ENCODE measurements around the gene GGCX. TPM values are rescaled to one million over a fixed set of nuclear protein-coding genes. Genes with fewer than 3 reads are reported as not detected.
"Not testable (repeated sequence)": the region's sequence is repeated elsewhere in the genome, so short reads cannot be mapped to it uniquely, and the experiment has no call there.

The GGCX gene
- total and polyA plus RNA-seq, 3 experiments from 2014 or later = 15.7 to 23.3 (median 22.3) TPM

DNA sequence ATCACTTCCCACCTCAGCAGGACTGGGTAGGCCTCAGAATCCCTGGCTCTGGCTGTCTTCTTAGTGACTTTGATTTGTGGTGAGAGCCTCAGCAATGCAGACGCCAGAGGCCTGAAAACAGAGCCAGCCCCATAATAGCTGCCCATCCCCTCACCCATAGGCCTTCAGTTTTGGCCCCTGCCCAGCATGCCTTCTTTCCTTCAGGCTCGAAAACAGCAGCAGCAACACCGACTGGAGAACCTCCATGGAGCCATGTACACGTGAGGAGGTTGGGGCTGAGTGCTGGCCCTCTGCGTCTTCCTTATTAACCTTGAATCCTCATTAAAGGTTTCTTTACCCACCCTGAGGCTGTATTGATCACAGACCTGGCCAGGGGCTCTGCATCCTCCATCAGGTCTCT, 35.9 kb upstream of the GGCX start:
- DNase-seq = no peak
- Histone ChIP-seq H3K27me3 (ENCODE audit: insufficient read depth, low read length, poor library complexity, severe bottlenecking) (no peaks in the 10 kb centered on the region), H3K36me3 (ENCODE audit: insufficient read depth, low read length) (peaks cover 10% of the 10 kb centered on the region), H3K9me3 (ENCODE audit: low read length) (no peaks in the 10 kb centered on the region), H3K4me3 (ENCODE audit: low read length) (no peak overlapping the region), H3K4me1 (ENCODE audit: insufficient read depth, low read length) (peaks cover 29% of the 10 kb centered on the region), H3K27ac (ENCODE audit: low read depth, low read length) (no peak overlapping the region)
- Mint-ChIP-seq H3K9me3 (no peaks in the 10 kb centered on the region), H3K27me3 (no peaks in the 10 kb centered on the region), H3K4me1 (peaks cover 37 to 68% (median 38%) of the 10 kb centered on the region in 3 donors), H3K4me3 (peak overlapping the region in 6 of 7 donors; percentile 76 to 99 (median 98)), H3K27ac (peak overlapping the region in 6 of 8 donors; percentile 81 to 99 (median 90)), H3K36me3 (peaks cover 0 to 35% (median 0%) of the 10 kb centered on the region in 3 donors)
- ChIA-PET POLR2A (no interaction called here), CTCF (interaction anchor here (3.6 kb wide), 1 partner anchor 39 kb away, joined by 16 read pairs; no protein-coding TSS in a partner anchor)

DNA sequence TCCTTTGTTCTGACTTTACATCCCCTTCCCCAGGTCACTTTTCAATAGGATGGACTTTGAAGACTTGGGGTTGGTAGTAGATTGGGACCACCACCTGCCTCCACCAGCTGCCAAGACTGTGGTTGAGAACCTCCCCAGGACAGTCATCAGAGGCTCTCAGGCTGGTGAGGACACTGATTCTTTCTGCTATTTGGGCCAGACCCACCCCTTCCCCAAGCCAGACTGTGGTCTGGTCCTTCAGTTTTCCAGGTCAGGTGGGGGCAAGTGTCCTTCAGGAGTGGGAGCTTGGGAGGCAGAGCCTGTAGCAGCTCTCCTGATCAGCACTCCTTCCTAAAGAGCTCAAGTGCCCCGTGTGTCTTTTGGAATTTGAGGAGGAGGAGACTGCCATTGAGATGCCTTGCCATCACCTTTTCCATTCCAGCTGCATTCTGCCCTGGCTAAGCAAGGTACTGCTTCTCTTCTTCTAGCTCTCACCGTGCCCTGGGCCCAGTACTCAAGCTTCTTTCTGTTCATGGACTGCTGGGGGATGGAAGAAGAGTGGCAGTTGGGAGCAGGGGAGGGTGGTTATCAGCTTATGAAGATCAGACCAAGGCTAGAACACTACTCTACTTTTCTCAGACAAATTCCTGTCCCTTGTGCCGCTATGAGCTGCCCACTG, 35.3 kb upstream of the GGCX start:
- POLR2A ChIA-PET = interaction anchor here (1.1 to 2.3 kb wide), 5 partner anchors 9 to 269 kb away, joined by 3 to 13 read pairs (median 8); partner anchors contain the start of genes GGCX, TGOLN2 and VAMP5

GRCh38 chr2:85596026-85596333, 34.7 kb upstream of the GGCX start:
- Mint-ChIP-seq H3K4me1 (peaks cover 34 to 57% (median 35%) of the 10 kb centered on the region in 3 donors), H3K27me3 (no peaks in the 10 kb centered on the region), H3K9me3 (no peaks in the 10 kb centered on the region), H3K4me3 (peak overlapping the region; percentile 96 to 99 (median 98)), H3K36me3 (peaks cover 0 to 36% (median 0%) of the 10 kb centered on the region in 3 donors), H3K27ac (peak overlapping the region; percentile 81 to 99 (median 95))
- Histone ChIP-seq H3K27ac (ENCODE audit: low read depth, low read length) (peak overlapping the region; percentile 84), H3K36me3 (ENCODE audit: insufficient read depth, low read length) (peaks cover 10% of the 10 kb centered on the region), H3K4me1 (ENCODE audit: insufficient read depth, low read length) (peaks cover 22% of the 10 kb centered on the region), H3K4me3 (ENCODE audit: low read length) (peak overlapping the region; percentile 87), H3K9me3 (ENCODE audit: low read length) (no peaks in the 10 kb centered on the region), H3K27me3 (ENCODE audit: insufficient read depth, low read length, poor library complexity, severe bottlenecking) (no peaks in the 10 kb centered on the region)
- POLR2A ChIA-PET = interaction anchor here (0.6 to 2.3 kb wide), 11 partner anchors 9 to 268 kb away, joined by 3 to 21 read pairs (median 8); partner anchors contain the start of genes C2orf68, GGCX, MAT2A and TGOLN2
- DNase-seq = no peak
- CTCF ChIA-PET = interaction anchor here (1.0 to 3.6 kb wide), 7 partner anchors 14 to 57 kb away, joined by 3 to 16 read pairs (median 4); partner anchors contain the start of genes C2orf68 and MAT2A

More for the DNA sequence above, 35.3 kb upstream of the GGCX start:
- peak overlapping the region in 7 of 8 donors; percentile 81 to 99 (median 95) for H3K27ac Mint-ChIP-seq
- H3K9me3 ChIP-seq (ENCODE audit: low read length) = no peaks in the 10 kb centered on the region
- H3K4me3 Mint-ChIP-seq = peak overlapping the region; percentile 96 to 99 (median 98)
- peak overlapping the region; percentile 84 for H3K27ac ChIP-seq (ENCODE audit: low read depth, low read length)
- peak in 1 of 5 donors; percentile 26 for DNase-seq
- no peaks in the 10 kb centered on the region for H3K9me3 Mint-ChIP-seq
- no peaks in the 10 kb centered on the region for H3K27me3 ChIP-seq (ENCODE audit: insufficient read depth, low read length, poor library complexity, severe bottlenecking)
- H3K27me3 Mint-ChIP-seq = no peaks in the 10 kb centered on the region
- peaks cover 34 to 63% (median 36%) of the 10 kb centered on the region in 3 donors for H3K4me1 Mint-ChIP-seq
- CTCF ChIA-PET = interaction anchor here (1.3 to 3.6 kb wide), 2 partner anchors 13 to 40 kb away, joined by 3 to 16 read pairs; no protein-coding TSS in a partner anchor
- peak overlapping the region; percentile 87 for H3K4me3 ChIP-seq (ENCODE audit: low read length)
- peaks cover 24% of the 10 kb centered on the region for H3K4me1 ChIP-seq (ENCODE audit: insufficient read depth, low read length)
- peaks cover 10% of the 10 kb centered on the region for H3K36me3 ChIP-seq (ENCODE audit: insufficient read depth, low read length)
- H3K36me3 Mint-ChIP-seq = peaks cover 0 to 35% (median 0%) of the 10 kb centered on the region in 3 donors

- peak within 1 kb of the TSS; percentile 81 to 99 (median 95) for H3K27ac Mint-ChIP-seq
- peaks cover 34 to 52% (median 35%) of the 10 kb centered on the region in 3 donors for H3K4me1 Mint-ChIP-seq
- Histone ChIP-seq H3K4me3 (ENCODE audit: low read length) (peak within 1 kb of the TSS; percentile 87), H3K27me3 (ENCODE audit: insufficient read depth, low read length, poor library complexity, severe bottlenecking) (no peaks in the 10 kb centered on the region), H3K9me3 (ENCODE audit: low read length) (no peaks in the 10 kb centered on the region), H3K4me1 (ENCODE audit: insufficient read depth, low read length) (peaks cover 22% of the 10 kb centered on the region), H3K36me3 (ENCODE audit: insufficient read depth, low read length) (peaks cover 10% of the 10 kb centered on the region), H3K27ac (ENCODE audit: low read depth, low read length) (peak within 1 kb of the TSS; percentile 84)
- peaks cover 0 to 36% (median 0%) of the 10 kb centered on the region in 3 donors for H3K36me3 Mint-ChIP-seq
- no peaks in the 10 kb centered on the region for H3K9me3 Mint-ChIP-seq
- peak within 1 kb of the TSS; percentile 96 to 99 (median 98) for H3K4me3 Mint-ChIP-seq
- no peaks in the 10 kb centered on the region for H3K27me3 Mint-ChIP-seq
- POLR2A ChIA-PET = interaction anchor here (0.6 to 2.3 kb wide), 11 partner anchors 8 to 268 kb away, joined by 3 to 21 read pairs (median 8); partner anchors contain the start of genes C2orf68, GGCX, MAT2A and TGOLN2
- CTCF ChIA-PET = interaction anchor here (1.0 to 3.6 kb wide), 9 partner anchors 11 to 57 kb away, joined by 3 to 16 read pairs (median 4); partner anchors contain the start of genes C2orf68 and MAT2A
- peak; percentile 80 to 94 (median 90) for DNase-seq
Measured at GRCh38 chr2:85595301-85596025, 34.2 kb upstream of the GGCX start, which contains the start of gene RNF181. Gene RNF181 (plus strand): TSS chr2:85595745. CDS start chr2:85595764, 19 bp downstream.

GRCh38 chr2:85594715-85595300, 33.5 kb upstream of the GGCX start:
- Mint-ChIP-seq H3K36me3 (peaks cover 0 to 36% (median 0%) of the 10 kb centered on the region in 3 donors), H3K27me3 (no peaks in the 10 kb centered on the region), H3K4me3 (peak overlapping the region; percentile 96 to 99 (median 98)), H3K9me3 (no peaks in the 10 kb centered on the region), H3K4me1 (peaks cover 34 to 51% (median 38%) of the 10 kb centered on the region in 3 donors), H3K27ac (peak overlapping the region; percentile 81 to 99 (median 95))
- Histone ChIP-seq H3K4me1 (ENCODE audit: insufficient read depth, low read length) (peaks cover 22% of the 10 kb centered on the region), H3K9me3 (ENCODE audit: low read length) (no peaks in the 10 kb centered on the region), H3K36me3 (ENCODE audit: insufficient read depth, low read length) (peaks cover 10% of the 10 kb centered on the region), H3K4me3 (ENCODE audit: low read length) (peak overlapping the region; percentile 87), H3K27ac (ENCODE audit: low read depth, low read length) (peak overlapping the region; percentile 84), H3K27me3 (ENCODE audit: insufficient read depth, low read length, poor library complexity, severe bottlenecking) (no peaks in the 10 kb centered on the region)
- ChIA-PET CTCF (interaction anchor here (1.0 to 3.6 kb wide), 9 partner anchors 9 to 56 kb away, joined by 3 to 16 read pairs (median 4); partner anchors contain the start of genes C2orf68 and MAT2A), POLR2A (interaction anchor here (1.2 to 2.3 kb wide), 8 partner anchors 10 to 267 kb away, joined by 4 to 21 read pairs (median 10); partner anchors contain the start of genes C2orf68, GGCX, MAT2A and TGOLN2)
- peak in 1 of 5 donors; percentile 39 for DNase-seq

DNA sequence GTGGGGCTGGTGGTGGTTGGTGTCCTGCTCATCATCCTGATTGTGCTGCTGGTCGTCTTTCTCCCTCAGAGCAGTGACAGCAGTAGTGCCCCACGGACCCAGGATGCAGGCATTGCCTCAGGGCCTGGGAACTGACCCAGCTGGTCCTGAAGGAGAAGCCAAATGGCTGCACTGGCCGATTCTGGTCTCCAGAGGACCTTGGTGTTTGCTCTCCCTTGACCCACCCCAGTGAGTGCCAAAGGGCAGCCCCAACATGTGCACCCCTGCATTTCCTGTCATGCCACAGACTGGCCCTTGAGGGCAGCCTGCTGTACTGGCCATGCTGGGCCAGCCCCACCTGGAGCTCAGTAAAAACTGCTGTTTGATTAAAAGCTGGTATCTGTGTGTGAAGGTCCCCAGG, 31.7 kb upstream of the GGCX start:
- ChIA-PET POLR2A (no interaction called here), CTCF (interaction anchor here (1.2 kb wide), 1 partner anchor 9 kb away, joined by 3 read pairs; no protein-coding TSS in a partner anchor)
- H3K36me3 Mint-ChIP-seq = peaks cover 0 to 25% (median 0%) of the 10 kb centered on the region in 3 donors
- Histone ChIP-seq H3K9me3 (ENCODE audit: low read length) (no peaks in the 10 kb centered on the region), H3K27me3 (ENCODE audit: insufficient read depth, low read length, poor library complexity, severe bottlenecking) (no peaks in the 10 kb centered on the region), H3K4me3 (ENCODE audit: low read length) (no peak overlapping the region), H3K27ac (ENCODE audit: low read depth, low read length) (no peak overlapping the region), H3K4me1 (ENCODE audit: insufficient read depth, low read length) (peaks cover 22% of the 10 kb centered on the region), H3K36me3 (ENCODE audit: insufficient read depth, low read length) (peaks cover 10% of the 10 kb centered on the region)
- no peaks in the 10 kb centered on the region for H3K27me3 Mint-ChIP-seq
- peaks cover 40 to 47% (median 42%) of the 10 kb centered on the region in 3 donors for H3K4me1 Mint-ChIP-seq
- DNase-seq = peak in 1 of 5 donors; percentile 30
- H3K27ac Mint-ChIP-seq = peak overlapping the region in 4 of 8 donors; percentile 23 to 67 (median 42)
- peak overlapping the region in 4 of 7 donors; percentile 8 to 99 (median 45) for H3K4me3 Mint-ChIP-seq
- no peaks in the 10 kb centered on the region for H3K9me3 Mint-ChIP-seq

- H3K27ac ChIP-seq (ENCODE audit: low read depth, low read length); POLR2A ChIA-PET; H3K27me3 Mint-ChIP-seq; H3K27me3 ChIP-seq (ENCODE audit: insufficient read depth, low read length, poor library complexity, severe bottlenecking); H3K9me3 ChIP-seq (ENCODE audit: low read length); H3K4me3 ChIP-seq (ENCODE audit: low read length); H3K9me3 Mint-ChIP-seq; H3K36me3 ChIP-seq (ENCODE audit: insufficient read depth, low read length); DNase-seq: not testable (repeated sequence)
- Mint-ChIP-seq H3K36me3 (peaks cover 0 to 20% (median 0%) of the 10 kb centered on the region in 3 donors), H3K27ac (peak overlapping the region in 3 of 8 donors; percentile 29 to 83 (median 58)), H3K4me3 (peak overlapping the region in 2 of 7 donors; percentile 68 to 76), H3K4me1 (peaks cover 44 to 50% (median 47%) of the 10 kb centered on the region in 3 donors)
- CTCF ChIA-PET = interaction anchor here (0.6 to 1.2 kb wide), 2 partner anchors 9 to 30 kb away, joined by 3 read pairs; no protein-coding TSS in a partner anchor
- H3K4me1 ChIP-seq (ENCODE audit: insufficient read depth, low read length) = peaks cover 28% of the 10 kb centered on the region
Measured at GRCh38 chr2:85592299-85592698, 31.0 kb upstream of the GGCX start.
